Psoas muscle (tissue), 8 donors: ENCODE data around the gene SFI1. TPM values are rescaled to one million over a fixed set of nuclear protein-coding genes. Genes with fewer than 3 reads are reported as not detected.

ENCODE experiments used
- ATAC-seq, 4 donors: fragments of 200-7000 bp; cut with Tn5 transposase; one replicate each; pipeline ENCODE4 v1.9.1; 2020; ENCODE audit warnings: moderate library complexity in 3 of 4, mild to moderate bottlenecking in 2 of 4
- DNase-seq, 2 donors: peaks; one replicate each; pipeline ENCODE4 v3.0.0-alpha.2; 2020
- H3K27ac ChIP-seq: fragments of 200-600 bp; one replicate; pipeline ENCODE4 v1.8.0; 2022
- H3K27me3 ChIP-seq, 3 donors: fragments of 200-600 bp in 1 of 3; one replicate each; pipeline versions ENCODE4 v1.6.1 to v1.8.0; 2013 to 2022; ENCODE audit warnings: low read length in 2 of 3, mild to moderate bottlenecking in 2 of 3, moderate library complexity in 1 of 3; ENCODE audit not compliant: insufficient read depth in 3 of 3
- H3K36me3 ChIP-seq, 2 donors: fragments of 200-600 bp in 1 of 2; one replicate each; pipeline versions ENCODE4 v1.6.1 to v1.8.0; 2013 to 2022; ENCODE audit warnings: low read depth in 1 of 2, mild to moderate bottlenecking in 1 of 2, moderate library complexity in 1 of 2; ENCODE audit not compliant: insufficient read depth in 1 of 2
- H3K4me1 ChIP-seq: fragments of 200-600 bp; one replicate; pipeline ENCODE4 v1.8.0; 2022
- H3K4me3 ChIP-seq: fragments of 200-600 bp; one replicate; pipeline ENCODE4 v1.8.0; 2022; ENCODE audit warnings: mild to moderate bottlenecking
- H3K9me3 ChIP-seq: fragments of 200-600 bp; one replicate; pipeline ENCODE4 v1.8.0; 2022
- CTCF ChIP-seq: fragments of 200-600 bp; IDR thresholded peaks from one replicate; pipeline ENCODE4 v1.8.0; 2022; ENCODE audit warnings: antibody characterized with exemption
- WGBS, 3 donors: extraction: QIAGEN DNeasy Blood & Tissue Kit; methylation state at CpG; one replicate each; pipeline versions ENCODE4 v1.1.6 to v1.1.7; 2013; 5-methylcytosine and 5-hydroxymethylcytosine counted together
- intact Hi-C, 2 donors: fragments of 100-400 bp; cut with DNase I; formaldehyde crosslinking; loops; one replicate each; pipeline versions ENCODE4 v1.11.0 to v1.14.2; 2022
- polyA plus RNA-seq, 3 donors: library from polyadenylated mRNA; stranded (reverse); fragments of 200-250 nt; gene quantifications; one replicate each; pipeline ENCODE4 v1.2.3, GENCODE V29; 2013
- total RNA-seq, 4 donors: library from RNA; stranded (reverse); fragmentation: NEBNext Ultra II Directional in 2 of 4; extraction: Animal tissue kit (Norgen Biotek cat#: 25700) in 2 of 4; gene quantifications; one replicate each; pipeline versions ENCODE4 v1.2.1 to v1.2.4, GENCODE V29; 2021 to 2023
- donor health status: healthy with polysubstance abuse.
- donor health status: DM: no; HTN: no; CAD: no; lungs with moderate emphysema.
- donor health status: Bipolar disorder and iron deficiency.
- donor health status: healthy.
- donor health status: DM: yes; HTN: yes; CAD: no.
- donor health status: DM: no; HTN: no; CAD: no.
- donor health status: DM: no; HTN: no; CAD: no.
- donor health status: DM: yes; HTN: yes; CAD: no.

The SFI1 gene
- total and polyA plus RNA-seq, 7 donors, result 1.5 to 8.6 (median 3.9) TPM

DNA sequence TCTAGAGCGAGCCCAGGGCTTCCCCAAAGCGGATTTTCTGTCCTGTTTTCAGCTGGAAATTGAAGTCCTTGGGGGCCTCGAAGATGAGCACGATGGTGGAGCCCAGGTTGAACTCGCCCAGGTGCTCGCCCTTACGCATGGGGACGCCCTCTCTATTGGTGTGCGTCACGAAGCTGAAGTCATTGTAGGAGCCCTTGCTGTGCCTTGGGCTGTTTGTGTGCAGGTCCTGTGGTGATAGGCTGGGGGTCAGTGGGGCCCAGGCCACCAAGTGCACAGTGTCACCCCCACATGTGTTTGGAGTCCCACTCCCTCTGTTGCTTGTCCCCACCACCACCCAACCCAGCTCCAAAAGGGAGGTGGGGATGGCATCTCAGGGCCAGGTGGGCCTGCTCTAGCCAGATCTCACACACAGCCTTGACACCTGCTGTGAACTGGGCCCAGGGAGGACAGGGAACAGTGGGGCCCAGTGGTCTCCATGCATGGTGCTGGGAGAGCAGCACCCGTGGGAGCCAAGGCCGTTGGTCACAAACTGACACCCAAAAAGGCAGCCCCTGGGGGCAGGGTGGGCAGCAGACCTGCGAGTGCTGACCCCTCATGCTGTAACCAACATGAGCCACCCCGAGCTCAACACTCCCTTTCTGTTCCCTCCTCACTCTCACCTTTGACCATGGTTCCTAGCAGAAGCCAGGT, 123.4 kb downstream of the SFI1 start:
- DNase-seq, result no peak
- TF ChIP-seq CTCF, result no peak
- WGBS, 3 donors, result 91 to 92% (median 91%) methylated on average over 14 of the region's 14 CpGs

DNA sequence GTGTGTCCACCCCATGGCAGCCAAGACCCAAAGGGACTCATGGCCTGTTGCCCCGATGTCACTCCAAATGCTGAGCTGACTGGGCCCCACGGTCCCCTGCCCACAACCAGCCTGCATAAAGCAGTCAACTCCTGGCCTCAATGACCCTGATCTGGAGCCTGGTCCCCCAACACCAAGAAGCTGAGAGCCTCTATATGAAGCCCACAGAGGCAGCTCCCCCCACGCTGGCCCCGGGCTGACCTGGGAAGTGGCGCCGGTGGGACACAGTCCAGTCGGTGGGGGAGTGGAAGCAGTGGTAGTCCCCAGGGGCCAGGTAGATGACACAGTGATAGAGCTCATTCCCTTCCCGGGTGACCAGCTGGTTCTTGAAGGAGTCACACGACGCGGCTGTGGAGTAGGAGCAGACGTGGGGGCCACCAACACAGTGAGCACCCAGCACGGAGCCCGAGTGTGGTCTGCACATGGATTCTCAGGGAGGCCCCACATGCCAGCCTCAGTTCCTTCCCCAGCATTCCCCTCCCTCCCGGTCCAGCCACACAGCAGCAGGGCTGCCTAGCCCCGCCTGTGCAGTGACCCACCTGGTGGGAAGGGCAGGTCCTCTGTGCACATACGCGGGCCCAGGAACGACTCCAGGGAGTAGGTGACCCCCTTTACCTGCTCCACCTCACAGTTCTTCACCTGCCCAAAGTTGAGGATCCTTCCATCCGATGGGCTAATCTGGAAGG, 124.6 kb downstream of the SFI1 start:
- 86 to 88% (median 87%) methylated on average over 20 of the region's 20 CpGs for WGBS, 3 donors
- no peak for TF ChIP-seq CTCF
- Histone ChIP-seq H3K4me3 (no peak overlapping the region), H3K27me3 (no peaks in the 10 kb centered on the region), H3K36me3 (peaks cover 0 to 43% of the 10 kb centered on the region in 2 donors), H3K4me1 (peaks cover 4% of the 10 kb centered on the region), H3K9me3 (no peaks in the 10 kb centered on the region), H3K27ac (no peak overlapping the region)
- intact Hi-C loops, result no loop called here
- ATAC-seq (no peak), DNase-seq (no peak)

More for the DNA sequence above, 123.4 kb downstream of the SFI1 start:
- intact Hi-C loops, result no loop called here
- no peak for ATAC-seq
- H3K27ac ChIP-seq, result no peak overlapping the region
- peaks cover 0 to 43% of the 10 kb centered on the region in 2 donors for H3K36me3 ChIP-seq
- H3K9me3 ChIP-seq, result no peaks in the 10 kb centered on the region
- H3K27me3 ChIP-seq, result no peaks in the 10 kb centered on the region
- no peaks in the 10 kb centered on the region for H3K4me1 ChIP-seq
- no peak overlapping the region for H3K4me3 ChIP-seq

DNA sequence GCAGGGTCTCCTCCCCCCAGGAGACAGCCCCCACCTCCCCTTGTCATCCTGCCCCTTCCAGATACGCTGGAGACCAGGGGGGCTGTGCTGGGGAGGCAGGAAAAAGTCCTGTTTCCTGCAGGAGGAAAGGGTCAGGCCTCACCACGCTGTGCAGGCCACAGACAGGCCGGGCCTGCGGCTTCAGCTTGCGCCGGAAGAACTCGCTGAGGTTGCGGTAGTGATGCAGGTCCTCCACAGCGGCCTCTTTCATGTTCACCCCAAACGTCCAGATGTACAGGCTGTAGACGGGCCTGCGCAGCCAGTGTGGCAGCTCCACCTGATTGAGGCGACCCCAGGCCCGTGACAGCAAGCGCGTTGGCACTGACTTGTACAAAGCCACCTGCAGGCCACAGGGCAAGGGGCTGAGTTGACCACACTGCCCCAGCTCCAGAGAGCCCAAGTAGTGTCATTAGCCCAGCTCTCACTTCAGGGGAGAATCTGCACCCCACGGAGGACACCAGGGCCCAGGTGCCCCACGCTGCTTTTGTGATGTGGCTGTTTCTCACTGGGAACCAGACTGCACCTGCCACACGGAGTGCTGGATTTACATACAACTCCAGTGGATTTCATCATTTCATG, 125.3 kb downstream of the SFI1 start:
- H3K36me3 ChIP-seq, result peaks cover 0 to 40% of the 10 kb centered on the region in 2 donors
- H3K9me3 ChIP-seq, result no peaks in the 10 kb centered on the region
- DNase-seq (no peak), ATAC-seq (no peak)
- 87 to 92% (median 89%) methylated on average over 19 of the region's 19 CpGs for WGBS, 3 donors
- intact Hi-C loops, result no loop called here
- H3K27me3 ChIP-seq, result no peaks in the 10 kb centered on the region
- H3K4me3 ChIP-seq, result no peak overlapping the region
- no peak for TF ChIP-seq CTCF
- H3K27ac ChIP-seq, result no peak overlapping the region
- peaks cover 11% of the 10 kb centered on the region for H3K4me1 ChIP-seq

- intact Hi-C loops, result no loop called here
- ATAC-seq (no peak), DNase-seq (no peak)
Observed at GRCh38 chr22:31622980-31623379, 126.6 kb downstream of the SFI1 start.

More at GRCh38 chr22:31622980-31623379, 126.6 kb downstream of the SFI1 start:
- WGBS, 3 donors, result 88 to 94% (median 91%) methylated on average over 1 of the region's 1 CpG
- H3K4me1 ChIP-seq, result peaks cover 25% of the 10 kb centered on the region
- H3K9me3 ChIP-seq, result no peaks in the 10 kb centered on the region
- H3K36me3 ChIP-seq, result peaks cover 0 to 38% of the 10 kb centered on the region in 2 donors
- no peak overlapping the region for H3K4me3 ChIP-seq
- no peaks in the 10 kb centered on the region for H3K27me3 ChIP-seq
- no peak overlapping the region for H3K27ac ChIP-seq
- TF ChIP-seq CTCF, result no peak
